GM19468 (cell line): Measurements from ENCODE around the gene CABLES2.
"Not testable (repeated sequence)": the region's sequence is repeated elsewhere in the genome, so short reads cannot be mapped to it uniquely, and the experiment has no call there.

ENCODE experiments used
- ATAC-seq: cut with Tn5 transposase; IDR thresholded peaks from one replicate; pipeline ENCODE4 v1.9.1; 2021; ENCODE audit warnings: mild to moderate bottlenecking, moderate library complexity, moderate number of reproducible peaks; ENCODE audit not compliant: unreplicated experiment; ENCODE audit errors: extremely low read depth

The CABLES2 gene

DNA sequence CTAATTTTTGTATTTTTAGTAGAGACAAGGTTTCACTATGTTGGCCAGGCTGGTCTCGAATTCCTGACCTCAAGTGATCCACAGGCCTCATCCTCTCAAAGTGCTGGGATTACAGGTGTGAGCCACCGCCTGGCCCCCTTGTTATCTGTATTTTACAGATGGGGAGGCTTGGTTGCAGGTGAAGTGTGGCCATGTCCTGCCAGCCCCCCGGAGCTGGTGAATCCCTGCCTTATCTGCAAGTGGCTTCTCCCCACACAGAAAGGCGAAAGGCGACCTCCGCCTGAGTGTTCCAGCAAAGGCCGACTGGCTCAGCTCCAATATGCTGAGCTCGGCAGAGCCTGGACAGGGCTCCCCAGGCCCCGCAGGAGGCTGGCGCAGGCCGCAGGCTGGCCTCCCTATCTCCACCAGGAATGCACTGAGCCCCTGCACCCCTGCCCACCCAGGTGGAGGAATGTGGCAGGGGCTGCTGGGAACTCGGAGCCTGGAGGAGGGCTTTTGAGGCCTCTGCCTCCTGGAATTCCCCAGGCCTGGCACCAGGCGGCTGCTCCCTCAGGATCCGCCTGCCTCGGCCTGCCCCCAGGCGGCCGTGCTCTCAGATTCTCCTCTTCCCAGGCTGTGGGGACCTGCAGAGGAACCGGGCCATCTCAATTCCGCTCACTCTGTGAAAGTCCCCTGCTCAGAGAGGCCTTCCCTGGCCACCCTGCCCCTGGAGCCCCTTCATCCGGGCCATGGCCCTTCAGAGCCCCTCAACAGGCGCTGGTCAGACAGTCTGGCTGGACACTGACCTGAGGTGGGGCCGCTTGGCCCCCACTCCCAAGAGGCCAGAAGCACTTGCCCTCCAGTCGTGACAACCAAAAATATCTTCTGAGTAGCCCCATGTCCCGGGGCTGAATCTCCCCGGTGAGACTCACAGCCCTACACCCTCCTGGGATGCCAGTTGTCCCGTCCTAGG, 30.7 kb downstream of the CABLES2 start:
- no peak for ATAC-seq

DNA sequence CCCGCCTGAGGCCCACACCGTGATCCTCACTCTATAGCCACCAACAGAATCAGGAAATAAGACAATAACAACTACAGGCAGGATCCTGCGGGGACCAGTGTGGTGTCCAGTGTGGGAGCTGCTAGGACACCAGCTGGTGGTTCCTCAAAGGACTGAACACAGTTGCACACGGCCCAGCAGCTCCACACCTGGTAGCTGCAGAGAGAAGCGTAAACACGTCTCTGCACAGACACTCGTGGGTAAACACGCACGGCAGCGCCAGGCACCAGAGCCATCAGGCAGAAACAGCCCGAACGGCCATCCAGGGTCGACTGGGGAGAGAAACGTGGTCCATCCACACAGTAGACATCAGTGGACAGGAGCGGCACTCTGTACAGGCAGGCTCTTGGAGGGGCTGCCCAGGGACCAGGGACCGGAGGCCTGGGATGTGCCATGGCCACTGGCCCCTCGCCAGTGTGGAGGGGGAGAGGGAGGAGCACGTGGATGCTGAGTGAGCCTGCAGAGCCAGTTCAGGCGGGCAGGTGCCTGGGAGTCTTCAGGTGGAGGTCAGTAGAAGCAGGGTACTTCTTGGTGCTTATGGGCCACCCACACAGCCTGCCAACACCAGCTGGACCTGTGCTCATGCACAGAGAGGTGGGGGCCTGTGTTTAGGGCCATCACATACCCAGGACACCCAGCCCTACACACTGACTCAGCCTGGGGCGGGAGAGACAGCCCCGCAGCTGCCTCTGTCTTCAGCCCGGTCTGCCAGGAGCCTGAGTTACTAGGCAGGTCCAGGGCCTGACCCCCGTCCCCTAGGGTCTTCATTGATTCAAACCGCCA, 32.5 kb downstream of the CABLES2 start:
- no peak for ATAC-seq

DNA sequence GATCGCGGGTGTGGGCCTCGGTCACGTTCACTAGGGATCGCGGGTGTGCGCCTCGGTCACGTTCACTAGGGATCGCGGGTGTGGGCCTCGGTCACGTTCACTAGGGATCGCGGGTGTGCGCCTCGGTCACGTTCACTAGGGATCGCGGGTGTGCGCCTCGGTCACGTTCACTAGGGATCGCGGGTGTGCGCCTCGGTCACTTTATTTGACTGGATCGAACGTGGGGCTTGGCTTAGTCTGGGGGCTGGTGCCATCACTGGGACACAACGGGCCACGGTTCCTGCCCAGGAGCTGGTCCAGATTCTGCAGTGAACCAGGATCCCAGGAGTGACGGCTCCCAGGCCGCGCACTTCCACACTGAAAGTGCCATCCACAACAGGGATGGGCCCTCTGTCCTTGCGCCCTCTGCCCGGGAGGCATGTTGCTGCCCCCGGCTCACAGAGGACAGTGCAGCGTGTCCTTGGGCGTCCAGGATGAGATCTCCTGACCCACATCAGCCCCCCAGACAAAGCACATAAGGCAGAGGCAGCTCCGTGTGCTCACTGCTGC, 33.4 kb downstream of the CABLES2 start:
- not testable (repeated sequence) for ATAC-seq

DNA sequence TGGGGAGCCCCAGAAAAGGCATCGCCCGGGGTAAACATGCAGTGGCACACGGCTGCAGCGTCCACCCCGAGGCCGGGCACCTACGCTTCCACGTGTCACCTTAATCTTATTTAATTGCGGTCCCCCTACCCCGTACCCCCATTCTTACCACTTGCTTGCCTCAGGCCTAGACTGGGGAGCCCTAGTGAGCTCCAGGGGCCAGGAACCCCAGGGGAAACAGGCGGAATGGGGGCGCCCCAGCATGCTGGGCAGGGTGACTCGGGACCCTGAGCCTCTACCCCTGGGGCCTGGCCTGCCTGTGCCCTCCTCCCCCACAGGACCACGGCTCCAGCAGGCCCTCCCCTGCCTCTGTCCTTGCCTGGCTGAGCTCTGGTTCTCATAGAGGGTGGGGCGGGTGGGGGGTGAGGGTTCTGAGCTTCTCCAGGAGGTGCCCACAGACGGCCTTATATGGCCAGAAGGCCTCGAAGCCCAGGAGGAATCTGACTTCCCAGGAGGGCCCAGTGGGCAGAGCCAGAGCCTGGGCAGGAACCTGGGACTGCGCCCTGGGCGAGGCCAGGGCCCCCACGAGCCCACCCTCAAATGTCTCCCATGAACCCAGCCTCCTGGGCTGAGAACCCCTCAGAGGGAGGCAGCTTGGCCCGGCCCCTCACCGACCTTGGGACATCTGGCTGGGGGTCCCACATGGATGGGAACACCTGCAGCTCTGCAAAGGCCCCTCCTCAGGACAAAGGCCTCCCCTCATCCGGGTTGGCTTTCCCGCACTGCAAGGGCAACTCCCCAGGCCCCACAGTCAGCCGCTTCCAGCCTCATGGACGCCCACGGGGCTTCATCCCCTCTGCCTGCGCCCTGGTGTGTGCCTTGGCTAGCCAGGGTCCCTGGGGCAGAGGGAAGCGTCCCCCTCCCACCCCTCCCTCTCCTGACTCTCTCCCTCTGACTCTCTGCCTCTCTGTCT, 34.8 kb downstream of the CABLES2 start:
- no peak for ATAC-seq

DNA sequence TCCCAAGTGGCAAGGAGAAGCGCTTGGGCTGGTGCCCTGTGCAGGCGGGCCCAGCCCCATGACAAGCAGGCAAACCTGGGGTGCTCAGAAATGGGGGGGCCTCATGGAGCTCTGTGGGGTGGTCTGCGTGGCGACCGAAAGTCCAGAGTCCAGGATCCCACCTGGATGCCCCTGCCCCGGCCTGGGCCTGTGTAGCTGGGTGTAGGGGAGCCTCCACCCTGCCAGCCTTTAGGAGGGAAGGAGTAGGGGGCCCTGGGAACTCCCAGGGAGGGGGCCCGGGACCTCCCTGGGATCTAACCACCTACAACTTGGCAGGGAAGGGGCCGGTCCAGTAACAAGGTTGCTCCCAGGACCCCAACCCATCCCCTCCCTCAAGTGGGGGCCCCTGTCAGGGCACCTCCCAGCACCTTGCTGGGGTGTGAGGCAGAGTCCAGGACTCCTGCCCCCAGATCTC, 35.5 kb downstream of the CABLES2 start:
- ATAC-seq: no peak

DNA sequence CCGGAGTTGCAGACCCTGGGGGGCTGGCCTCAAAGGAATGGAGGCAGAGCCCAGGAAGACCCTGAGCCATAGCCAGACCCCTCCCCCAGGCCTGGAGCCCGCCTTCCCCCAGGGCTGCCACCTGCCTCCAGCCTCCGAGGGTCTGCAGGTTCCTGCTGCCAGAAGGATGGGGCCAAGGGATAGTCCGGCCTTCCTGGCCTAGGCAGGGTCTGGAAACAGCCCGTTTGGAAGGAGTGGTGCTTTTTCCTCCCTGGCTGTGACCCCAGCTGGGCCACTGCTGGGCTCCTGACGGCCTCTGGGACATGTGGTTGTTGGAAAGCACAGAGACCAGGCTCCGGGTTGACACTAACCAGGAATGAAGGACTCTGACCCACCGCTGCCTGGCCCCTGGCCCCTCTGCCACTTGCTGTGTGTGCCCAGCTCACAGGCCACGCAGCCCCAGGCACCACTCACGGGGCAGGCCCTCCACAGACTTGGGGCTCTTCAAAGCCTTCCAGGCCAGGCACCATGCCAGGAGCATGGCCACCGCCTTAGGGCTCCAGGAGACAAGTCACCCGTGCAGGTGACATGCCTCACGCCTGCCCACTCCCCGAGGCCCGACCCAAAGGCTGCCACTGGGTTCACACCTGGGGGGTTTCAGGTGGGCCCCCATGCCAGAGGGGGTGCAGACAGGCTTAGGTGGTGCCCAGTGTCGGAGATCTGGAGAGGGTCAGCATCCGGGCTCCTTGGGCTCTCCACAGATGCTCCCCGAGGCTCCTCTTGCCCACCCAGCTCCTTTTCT, 36.1 kb downstream of the CABLES2 start:
- no peak for ATAC-seq

DNA sequence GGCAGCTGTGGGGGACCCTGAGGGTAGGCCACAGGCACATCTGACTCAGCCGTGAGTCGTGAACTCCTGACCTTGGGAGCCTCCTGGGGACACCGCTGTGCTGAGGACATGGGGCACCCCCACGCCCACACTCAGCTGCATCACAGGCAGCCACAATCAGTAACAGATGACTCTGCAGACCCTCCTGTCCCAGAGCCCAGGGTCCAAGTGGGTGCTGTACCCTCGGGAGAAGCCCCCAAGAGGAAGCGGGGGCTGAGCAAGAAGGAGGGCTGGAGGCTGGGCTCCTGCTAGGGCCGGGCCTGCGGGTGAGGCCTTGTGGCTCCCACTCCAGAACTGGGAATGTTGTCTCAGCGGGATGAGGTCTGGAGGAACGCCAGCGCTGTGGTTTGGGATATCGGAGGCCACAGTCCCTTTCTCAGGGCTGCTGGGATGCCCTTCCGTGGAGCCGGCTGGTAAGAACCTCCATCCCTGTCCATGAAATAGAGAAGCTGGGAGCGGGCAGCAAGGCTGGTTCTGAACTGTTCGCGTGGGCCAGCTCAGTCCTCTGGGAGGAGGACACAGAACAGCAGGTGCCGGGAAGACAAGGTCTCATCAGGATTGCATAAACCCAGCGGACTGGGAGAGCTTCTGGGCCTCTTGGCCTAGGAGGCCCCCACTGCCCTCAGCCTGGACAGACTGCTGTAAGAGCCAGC, 36.8 kb downstream of the CABLES2 start:
- ATAC-seq: no peak

DNA sequence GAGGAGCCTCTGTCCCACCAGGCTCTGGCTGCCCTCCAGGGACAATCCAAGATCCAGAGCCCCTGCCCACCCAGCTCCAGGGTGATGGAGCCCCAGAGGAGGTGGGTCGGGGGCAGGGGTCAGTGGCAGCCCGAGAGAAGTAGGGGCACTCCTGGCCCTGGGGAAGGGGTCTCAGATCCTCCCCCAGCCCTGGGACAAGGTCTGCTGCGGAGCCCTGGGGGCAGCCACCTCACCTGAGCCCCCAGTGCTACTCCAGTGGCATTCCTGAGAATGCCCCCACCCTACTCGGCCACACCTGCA, 37.3 kb downstream of the CABLES2 start:
- ATAC-seq: no peak

DNA sequence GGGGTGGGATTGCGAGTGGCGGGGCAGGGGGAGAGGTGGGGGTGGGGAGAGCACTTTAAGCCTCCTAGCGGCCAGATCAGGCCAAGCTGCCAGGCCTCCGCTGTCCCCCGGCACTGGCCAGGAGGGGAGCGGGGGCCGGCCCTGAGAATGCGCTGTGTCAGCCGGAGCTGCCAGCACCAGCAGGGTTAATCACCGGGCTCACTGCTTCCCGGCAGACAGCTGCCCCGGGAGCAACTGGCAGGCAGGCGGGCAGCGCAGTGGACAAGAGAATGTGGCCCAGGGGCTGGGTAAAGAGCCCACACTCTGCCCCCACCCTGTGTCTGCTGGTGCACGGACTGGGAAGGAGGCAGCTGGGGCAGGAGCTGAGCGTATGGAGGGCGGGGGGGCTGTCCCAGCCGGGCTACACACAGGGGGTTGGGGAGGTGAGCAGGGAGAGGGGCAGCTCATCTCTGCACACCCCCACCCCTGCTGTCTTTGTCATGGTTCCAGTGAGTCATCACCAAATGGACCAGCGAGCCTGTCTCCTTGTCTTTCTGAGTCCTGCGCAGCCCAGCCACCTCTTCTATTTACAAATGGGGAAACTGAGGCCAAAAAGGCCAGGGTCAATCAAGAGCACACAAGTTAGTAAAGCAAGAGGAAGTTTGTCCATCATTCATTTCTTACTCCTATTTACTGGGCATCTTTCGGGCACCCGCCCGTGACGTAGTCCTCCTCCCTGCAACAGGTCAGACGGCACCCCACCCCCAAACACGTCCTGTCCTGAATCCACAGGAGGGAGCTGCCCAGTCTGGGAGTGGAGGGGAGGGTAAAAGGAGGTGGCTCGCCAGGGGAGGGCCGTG, 37.9 kb downstream of the CABLES2 start:
- no peak for ATAC-seq

DNA sequence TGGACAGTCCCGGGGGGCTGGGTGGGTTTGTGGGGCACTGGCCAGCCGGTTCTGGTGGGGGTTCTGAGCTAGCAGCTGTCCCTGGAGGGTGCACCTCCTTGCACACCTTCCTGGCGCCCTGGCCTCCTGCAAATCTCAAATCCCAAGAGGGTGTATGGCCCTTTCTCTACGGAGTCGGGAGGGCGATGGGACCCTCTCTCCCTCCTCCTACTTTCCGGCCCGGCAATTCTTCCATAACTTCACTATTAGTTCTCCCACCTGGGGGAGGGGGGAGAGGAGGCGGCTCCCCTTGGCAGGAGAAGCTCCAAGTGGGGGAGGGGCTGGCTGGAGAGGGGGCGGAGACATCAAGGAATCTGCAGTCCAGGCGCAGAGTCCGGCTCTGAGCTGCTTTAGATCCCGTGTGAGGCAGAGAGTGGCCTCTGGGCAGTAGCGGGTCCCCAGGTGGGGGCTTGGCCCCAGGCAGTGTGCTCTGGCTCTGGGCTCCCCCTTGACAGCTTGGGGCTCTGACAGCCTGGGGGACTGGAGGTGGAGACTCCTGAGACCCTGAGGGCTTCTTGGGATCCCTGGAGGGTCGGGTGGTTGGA, 38.6 kb downstream of the CABLES2 start:
- no peak for ATAC-seq

DNA sequence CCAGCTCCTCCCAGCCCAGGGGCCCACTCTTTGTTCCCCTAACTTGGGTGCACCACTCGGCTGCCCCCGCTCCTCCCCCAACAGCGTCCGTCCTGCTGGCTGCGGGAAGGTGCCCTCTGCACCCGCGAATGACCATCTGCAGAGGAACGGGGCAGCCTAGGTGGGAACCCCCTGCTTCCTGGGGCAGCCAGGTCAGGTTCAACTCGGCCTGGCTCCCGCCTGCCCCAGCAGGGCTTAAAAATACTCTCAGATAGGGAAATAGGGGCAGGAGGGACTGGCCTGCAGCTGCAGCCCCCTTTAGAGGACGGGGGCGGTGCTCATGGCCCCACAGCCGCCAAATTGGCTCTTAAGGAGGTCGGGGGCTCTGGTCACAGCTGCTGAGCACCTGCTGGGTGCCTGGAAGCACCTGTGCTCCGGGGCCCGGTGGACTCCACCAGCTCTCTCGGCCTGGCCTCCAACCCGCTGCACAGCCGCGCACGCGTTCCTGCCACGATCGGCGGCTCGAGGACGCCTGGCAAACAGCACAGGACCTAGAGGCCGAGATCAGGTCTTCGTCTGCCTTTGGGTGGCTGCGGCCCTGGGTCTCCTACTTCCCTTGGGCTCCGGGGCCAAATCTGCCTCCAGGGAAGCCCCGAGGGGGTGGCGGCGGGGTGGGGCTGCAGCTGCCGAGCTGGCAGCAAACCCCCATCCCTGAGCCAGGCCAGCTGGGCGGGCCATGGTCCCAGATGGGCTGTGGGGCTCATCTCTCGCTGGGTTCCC, 39.3 kb downstream of the CABLES2 start:
- no peak for ATAC-seq

DNA sequence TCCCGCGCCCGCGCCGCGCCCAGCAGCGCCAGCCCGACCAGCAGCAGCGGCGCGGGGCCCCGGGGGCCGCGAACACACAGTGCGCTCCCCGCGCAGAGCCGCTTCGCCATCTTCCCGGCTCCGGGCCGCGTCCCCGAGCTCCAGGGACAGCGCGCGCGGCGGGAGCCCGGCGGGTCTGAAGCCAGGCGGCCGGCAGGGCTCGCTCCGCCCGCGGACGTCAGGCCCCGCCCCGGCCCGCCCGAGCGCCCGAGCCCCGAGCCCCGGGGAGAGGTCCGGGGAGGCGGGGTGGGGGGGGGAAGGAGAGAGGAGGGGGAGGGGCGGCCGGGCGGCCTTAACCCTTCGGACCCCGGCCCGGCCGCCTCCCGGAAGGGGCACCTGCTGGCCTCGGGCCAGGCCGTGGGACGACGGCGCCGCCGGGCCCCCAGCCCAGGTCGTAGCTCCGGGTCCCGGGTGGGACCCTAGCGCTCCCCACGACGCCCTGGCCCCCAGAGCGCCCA, 39.9 kb downstream of the CABLES2 start, which contains the start of gene LAMA5:
Gene LAMA5 (minus strand): TSS at position 177 of the 497 bp plus-strand sequence. CDS start 67 bp downstream, at position 110.
- no peak for ATAC-seq

DNA sequence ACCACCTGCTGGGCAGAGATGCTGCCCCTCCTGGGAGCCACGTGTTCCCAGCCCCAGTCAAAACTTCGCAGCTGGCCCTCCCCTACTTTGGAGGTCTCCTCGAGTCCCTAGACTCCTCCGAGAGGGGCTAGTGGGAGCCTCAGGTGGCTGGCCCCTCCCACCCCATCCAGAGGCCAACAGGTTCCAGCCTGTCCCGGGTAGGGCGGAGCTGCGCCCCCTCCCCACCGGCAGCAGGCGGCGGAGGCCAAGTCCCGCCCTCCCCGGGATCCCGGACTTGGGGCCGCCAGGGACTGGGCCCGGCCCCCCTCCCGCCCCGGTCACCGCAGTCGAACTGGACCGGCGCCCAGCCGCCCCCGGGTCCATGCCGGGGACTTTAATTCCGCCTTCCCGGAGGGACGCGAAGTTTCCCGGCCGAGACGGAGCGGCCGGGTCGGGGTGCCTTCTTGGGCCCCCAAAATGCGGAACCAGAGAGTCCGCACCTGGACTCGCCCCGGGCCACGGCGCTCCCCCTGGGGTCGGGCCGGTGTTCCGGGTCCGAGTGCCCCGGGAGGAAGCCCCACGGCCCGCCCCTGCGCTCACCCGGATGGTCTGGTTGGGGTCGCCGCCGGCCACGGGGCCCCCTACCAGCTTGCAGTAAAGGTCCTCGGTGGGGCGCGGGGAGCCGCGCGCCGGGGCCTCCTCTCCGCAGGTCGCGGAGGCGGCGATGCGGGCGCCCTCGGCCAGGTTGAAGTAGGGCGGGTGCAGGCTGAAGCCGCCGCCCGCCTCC, 40.5 kb downstream of the CABLES2 start:
- no peak for ATAC-seq

DNA sequence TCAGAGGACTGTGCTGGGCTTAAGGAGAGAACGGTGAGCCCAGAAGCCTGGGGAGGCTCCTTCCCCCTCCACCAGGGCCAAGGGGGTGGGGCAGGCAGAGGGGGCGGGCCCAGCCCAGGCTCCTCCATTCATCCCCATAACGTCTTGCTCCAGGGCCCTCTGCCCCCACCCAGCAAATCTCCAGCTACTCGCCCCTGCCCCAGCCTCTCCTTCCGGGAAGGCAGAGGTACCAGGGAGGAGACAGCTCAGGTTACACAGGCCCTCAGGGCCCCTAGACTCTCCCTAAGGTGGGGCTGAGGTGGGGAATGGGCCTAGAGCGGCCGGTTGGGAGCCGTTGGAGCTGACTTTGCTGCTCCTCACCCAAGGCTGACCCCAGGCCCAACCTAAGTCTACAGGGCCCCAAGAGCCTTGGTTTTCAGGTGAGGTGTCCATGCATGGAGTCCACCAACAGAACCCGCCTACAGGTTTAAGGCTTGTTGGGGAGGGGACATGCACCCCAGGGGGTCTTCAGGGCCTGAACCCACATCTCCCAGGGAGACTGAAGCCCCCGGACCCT, 41.2 kb downstream of the CABLES2 start:
- ATAC-seq: no peak
